Head of caudate nucleus (tissue), 42 donors: ENCODE results near the gene GPR150.

Experiments used
- DNase-seq, 42 donors: peaks; one replicate each; pipeline versions ENCODE4 v3.0.0 to v3.0.0-alpha.2; 2020 to 2021; ENCODE audit warnings: mixed read lengths in 7 of 42
- intact Hi-C: fragments of 100-400 bp; cut with DNase I; formaldehyde crosslinking; loops from one replicate; pipeline ENCODE4 v1.15.0; 2022

GPR150 gene

DNA sequence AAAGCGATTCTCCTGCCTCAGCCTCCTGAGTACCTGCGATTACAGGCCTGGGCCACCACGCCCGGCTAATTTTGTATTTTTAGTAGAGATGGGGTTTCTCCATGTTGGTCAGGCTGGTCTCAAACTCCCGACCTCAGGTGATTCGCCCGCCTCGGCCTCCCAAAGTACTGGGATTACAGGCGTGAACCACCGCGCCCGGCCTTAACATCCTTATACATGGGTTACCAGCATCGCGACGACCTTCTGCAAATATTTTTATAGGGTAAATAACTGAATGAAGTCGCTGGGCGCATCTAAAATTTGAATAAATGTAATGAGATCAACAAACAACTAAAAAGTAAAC, 26.3 kb downstream of the GPR150 start:
- DNase-seq: peak in 8 of 42 donors; percentile 9 to 35 (median 16)
- intact Hi-C loops: loop anchor here (10.0 kb wide), 1 partner anchor 91 kb away; the partner anchor contains the start of genes ARSK and SKIC3

DNA sequence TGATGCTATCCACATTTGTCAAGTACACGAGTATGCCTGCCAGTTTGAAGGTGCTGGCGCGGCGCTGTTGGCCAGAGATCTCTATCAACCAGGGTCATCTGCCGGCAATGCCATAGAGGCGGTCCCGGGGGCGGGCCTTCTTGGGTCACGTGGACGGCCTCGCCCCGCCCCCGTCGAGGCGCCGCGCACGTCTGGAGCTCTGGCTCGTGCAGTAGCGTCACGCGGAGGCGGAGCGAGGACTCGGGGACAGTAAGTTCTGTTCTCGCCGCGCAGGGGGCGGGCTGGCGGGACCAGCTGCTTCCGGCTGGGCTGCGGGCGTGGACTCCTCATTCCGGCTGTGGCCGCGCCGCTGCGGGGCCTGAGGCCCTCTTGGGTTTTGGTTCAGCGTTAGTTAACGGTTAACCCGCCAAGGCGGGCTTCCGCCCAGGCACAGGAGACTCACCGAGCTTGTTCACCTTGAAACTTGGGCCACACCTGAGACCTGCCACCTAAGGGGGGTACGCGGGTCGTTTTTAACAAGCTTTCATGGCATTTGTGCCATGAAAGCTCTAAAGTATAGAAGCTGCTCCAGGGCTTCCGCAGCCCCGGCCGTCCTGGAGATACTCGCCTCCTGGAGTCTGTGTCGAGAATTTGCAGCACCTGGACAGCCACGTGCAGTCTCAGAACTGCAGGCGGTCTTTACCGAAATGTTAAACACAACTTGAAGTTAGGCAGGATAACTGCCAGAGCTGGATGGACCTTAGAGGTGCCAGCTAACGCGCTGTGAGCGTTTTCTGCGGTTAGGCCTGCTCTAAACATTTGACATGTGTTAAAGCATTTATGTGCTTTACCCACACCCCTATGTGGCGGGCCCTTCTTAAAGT, 26.9 kb downstream of the GPR150 start, which contains the start of gene RFESD:
Gene RFESD, plus strand, starts transcription at position 209 of the 863 bp plus-strand sequence. CDS start 5,495 bp downstream, outside the sequence.
- intact Hi-C loops: loop anchor here (10.0 kb wide), 1 partner anchor 92 kb away; the partner anchor contains the start of genes ARSK and SKIC3
- DNase-seq: peak; percentile 93 to 98 (median 96)

DNA sequence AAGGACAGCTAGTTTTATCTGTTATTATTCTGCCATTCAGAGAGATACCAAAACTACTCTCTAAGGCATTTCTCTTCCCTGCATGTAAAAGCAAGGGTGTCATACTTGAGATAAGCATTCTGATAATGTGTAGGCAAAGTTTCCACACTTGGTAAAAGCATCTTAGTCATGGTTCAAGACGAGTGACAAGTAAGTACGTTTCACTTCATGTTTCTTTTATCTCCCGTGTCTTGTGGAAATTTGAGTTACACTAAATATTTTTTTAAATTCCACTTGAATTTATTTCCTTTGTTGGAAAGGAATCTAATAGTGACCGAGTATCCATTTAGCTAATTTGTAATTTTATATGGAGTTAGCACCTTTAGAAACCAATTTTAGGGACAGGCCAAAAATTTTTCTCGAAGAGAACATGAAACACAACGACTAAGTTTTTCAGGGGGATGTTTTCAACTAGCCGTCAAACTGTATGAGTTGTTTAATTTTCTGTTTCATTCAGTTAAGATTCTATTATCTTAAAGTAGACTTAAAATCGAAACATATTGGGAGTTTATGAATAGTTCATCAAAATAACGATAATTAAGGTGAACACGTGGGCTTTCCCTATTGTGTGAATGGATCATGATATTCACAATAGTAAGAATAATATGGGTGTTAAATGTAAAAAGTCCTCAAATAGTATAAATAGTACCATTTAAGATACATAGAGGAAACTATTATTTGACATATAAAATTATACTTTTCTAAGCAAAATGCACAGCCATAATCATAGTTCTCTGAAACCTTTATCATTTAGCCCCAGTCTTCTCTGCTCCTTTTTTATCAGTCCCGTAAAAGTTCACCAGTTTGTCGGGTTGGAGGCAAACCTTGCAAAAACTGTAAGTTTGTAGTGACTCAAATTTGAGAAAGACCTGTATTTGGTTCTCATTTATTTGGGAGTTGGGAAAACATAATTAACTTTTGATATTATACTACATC, 28.3 kb downstream of the GPR150 start:
- intact Hi-C loops: loop anchor here (10.0 kb wide), 1 partner anchor 93 kb away; the partner anchor contains the start of genes ARSK and SKIC3
- DNase-seq: no peak

DNA sequence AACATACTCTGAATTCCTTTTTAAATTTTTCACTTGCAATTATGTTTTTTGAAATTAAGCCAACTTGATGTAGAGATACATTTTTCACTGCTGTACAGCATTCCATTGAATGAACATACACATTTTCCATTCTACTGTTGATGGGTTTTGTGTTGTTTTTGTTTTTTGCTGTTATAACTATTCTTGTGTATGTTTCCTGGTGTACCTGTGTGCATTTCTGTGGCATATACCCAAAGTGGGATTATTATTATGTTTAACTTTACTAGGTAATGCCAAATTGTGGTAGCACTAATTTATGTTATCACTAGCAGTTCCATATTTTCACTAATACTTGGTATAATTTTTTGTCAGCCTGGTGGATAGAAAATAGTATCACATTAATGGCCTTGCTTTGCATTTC, 29.4 kb downstream of the GPR150 start:
- no peak for DNase-seq
- intact Hi-C loops: loop anchor here (10.0 kb wide), 1 partner anchor 94 kb away; the partner anchor contains the start of genes ARSK and SKIC3

DNA sequence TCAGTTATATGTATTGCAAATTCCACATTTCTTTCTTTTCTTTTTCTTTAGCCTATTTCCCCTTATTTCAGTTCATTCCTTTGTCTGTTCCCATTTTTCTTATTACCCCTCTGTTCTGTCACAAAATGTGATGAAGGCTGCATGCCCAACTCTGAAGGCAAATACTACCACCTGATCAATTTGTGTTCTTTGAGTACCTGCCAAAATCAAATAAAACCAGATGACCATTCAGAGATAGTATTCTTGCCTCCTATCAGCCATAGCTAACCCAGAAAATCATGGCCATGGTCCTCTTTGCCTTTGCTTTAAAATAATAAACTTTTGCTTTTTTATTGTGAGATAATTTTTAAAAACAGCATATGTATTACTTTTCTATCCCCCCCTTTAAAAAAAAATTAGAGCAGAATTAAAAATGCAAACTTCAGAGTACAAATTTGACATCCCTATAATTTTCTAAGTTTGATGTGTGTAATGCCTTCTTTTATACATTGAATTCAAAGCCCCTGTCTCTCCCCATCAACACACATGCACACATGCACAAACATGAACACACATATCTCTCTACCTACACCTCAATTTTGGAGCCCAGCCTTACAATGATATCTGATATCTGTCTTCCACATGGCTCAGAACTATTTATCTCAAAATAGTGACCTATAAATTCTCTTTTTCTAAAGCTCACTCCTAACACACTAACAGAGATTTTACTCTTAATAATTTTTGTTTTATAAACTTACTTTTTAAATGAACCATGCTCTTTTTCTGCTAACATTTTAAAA, 30.1 kb downstream of the GPR150 start:
- intact Hi-C loops: loop anchor here (10.0 kb wide), 1 partner anchor 95 kb away; the partner anchor contains the start of genes ARSK and SKIC3

DNA sequence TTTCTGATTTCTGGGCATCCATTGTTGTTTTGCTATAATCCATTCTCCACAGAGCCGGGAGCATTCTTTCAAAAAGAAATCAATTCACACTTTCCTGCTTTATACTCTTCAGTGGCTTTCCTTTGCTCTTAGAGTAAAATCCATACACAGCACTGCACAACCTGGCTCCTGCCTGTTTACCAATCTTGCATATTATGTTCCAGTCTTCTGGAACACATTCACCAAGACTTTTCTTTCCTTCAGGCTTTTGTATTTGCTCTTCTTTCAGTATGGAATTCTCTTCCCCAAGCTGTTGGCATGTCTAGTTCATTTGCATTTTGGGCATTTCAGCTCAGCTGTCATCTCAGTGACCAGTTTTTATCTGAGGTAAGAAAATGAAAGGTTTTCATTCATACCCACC, 33.0 kb downstream of the GPR150 start:
- intact Hi-C loops: no loop called here
- DNase-seq: no peak

More for the DNA sequence above, 30.1 kb downstream of the GPR150 start:
- no peak for DNase-seq

DNA sequence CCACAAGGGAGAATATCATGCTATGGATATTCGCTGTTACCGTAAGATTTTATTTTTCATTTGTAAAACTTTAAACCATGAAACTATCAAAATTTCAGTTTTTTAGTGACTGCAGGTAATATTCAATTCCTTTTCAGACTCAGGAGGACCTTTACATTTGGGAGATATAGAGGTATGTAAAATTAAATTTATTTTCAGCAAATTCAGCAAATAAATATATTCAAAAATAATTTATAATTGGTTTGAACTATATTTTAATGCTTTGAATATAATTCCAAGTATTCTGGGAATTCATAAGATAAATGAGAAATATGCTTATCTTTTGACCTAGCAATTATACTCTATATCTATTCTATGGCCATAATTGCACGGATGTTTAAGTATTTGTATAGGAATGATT, 34.3 kb downstream of the GPR150 start:
- intact Hi-C loops: no loop called here
- no peak for DNase-seq

DNA sequence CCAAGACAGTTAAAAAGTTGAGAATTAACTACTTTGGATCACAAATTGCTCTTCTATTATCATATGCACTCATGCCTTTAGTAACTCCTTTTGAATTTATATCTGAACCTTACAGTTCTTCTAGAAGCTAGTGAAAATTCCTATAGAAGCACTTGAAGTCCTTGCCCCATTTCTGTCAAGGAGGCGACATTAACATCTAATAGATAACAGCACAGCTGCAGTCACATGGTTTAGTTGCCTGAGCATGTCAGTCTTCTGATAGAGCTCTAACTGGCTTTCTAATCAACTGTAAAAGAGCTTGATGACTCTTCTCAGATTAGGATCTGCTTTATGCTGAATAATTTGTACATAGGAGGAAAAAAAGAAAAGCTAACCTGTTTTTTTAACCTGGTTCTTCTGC, 35.7 kb downstream of the GPR150 start:
- peak in 6 of 42 donors; percentile 19 to 51 (median 30) for DNase-seq
- intact Hi-C loops: no loop called here

DNA sequence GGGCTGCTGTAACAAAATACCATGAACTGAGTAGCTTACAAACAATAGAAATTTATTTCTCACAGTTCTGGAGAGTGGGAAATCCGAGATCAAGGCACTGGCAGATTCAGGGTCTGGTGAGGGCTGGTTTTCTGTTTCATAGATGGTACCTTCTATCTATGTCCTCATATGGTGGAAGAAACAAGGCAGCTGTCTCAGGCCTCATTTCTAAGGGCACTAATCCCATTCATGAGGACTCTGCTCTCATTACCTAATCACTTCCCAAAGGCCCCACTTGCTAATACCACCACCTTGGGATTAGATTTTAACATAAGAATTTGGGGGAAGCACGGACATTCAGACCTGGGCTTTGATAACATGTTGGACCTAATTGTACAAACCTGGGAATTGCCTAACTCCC, 40.2 kb downstream of the GPR150 start:
- intact Hi-C loops: no loop called here
- DNase-seq: no peak

DNA sequence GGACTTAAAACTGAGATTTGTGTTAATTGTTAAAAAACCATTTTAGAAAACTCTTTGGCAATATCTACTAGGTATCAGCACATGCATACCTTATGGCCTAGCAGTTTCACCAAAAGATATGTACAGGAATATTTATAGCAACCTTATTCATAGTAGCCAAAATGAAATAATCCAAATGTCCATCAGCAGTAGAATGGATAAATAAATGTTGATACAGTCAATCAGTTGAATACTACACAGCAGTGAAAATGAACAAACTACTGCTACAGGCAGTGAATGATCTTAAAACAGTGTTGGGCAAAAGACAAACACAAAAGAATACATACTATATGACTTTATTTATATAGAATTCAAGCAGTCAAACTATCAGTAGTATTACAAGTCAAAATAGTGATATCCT, 43.1 kb downstream of the GPR150 start:
- intact Hi-C loops: no loop called here
- no peak for DNase-seq

DNA sequence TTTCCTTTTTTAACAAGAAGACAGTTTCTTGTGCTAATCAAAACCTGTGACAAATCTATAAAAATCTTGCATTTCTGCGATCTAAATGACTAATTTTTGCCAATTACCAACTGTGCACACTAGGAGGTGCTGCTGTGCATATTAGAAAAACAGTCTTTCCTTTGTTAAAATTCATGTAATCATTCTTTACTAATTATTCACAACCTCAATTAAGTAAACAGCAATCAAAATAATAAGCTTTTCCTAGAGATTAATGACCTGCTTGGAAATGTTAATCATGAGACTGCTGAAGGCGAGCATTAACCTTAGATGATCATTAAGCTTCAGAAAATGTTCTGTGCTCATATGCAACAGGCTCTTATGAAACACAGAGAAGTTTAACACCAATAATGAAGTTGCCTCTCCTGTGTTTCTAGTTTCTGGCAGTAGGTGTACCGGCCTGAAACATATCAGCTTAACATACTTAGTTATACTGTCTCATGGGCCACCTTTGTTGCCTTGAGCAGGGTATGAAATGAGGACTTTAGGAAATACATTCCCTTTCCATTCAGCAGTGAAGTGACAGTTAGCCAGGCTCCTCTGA, 44.4 kb downstream of the GPR150 start:
- intact Hi-C loops: no loop called here
- DNase-seq: peak in 17 of 42 donors; percentile 11 to 84 (median 50)

DNA sequence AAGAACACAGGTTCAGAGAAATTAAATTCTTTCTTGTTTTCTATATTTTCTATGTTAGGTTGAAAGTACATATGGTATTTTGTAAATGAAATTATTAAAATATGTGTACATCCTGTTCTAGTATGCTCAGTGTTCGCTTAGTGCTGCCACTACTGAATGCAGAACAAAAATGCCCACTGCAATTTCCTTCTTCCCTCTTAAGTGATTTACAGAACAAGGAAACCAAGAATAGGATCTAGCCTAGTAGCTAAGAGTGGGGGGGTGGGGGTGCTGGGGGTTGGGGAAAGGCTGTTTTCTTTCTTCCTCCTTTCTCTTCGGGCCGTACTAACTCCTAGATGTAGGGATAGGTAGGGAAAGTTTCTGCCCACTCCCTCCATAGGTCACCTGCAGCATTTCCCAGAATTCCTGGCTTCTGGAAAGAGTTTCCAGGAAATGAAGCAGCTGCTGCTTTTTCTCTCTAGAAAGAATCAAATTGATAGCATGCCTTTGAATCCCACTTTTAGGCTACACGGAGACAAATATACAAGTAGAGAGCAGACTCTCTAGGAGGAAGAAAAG, 47.3 kb downstream of the GPR150 start:
- intact Hi-C loops: no loop called here
- no peak for DNase-seq

DNA sequence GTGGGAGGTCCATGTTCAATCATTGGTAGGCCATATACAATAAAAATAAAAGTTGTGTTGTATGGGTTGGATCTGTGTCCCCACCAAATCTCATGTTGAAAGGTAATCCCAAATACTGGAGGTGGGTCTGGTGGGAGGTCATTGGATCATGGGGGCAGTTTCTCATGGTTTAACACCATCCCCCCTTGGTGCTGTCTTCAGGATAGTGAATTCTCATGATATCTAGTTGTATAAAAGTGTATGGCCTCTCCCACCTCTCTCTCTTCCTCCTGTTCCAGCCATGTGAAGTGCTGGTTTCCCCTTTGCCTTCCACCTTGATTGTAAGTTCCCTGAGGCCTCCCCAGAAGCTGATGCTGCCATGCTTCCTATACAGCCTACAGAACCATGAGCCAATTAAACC, 47.8 kb downstream of the GPR150 start:
- no peak for DNase-seq
- intact Hi-C loops: no loop called here

DNA sequence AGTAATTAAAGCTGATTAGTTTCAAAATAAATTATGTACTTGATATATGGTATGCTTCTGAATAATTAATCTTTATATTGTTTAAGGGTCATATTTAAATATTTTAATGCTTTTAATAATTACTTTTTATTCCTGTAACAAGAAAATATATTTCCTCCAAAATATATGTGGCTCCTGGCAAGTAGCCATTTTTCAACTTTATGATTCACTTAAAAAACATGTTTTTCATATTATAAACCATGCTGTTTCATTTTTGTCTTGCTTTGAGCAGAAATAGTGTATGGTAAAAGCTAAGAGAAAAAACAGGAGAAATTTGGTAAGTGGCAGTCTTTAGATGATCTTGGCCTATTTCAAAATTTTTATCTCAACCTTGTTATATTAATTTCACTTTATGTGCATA, 48.3 kb downstream of the GPR150 start:
- no peak for DNase-seq
- intact Hi-C loops: no loop called here

DNA sequence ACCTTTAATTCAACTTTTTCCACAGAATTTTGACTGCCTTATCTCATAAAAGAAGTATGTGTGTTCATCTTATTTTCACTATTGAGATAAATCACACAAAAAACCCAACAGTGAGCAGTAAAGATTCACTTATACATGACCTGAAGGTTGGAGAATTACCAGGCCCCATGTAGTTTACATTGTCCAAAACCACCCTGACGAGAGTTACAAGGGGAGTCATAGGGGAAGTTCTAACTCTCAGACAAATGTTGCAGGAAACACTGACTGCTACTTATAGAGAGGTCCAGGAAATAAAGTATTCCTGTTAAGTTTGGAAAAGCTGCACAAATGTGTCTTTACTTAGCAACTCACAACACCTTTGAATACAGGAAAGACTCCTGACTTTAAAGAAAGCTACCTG, 48.8 kb downstream of the GPR150 start:
- intact Hi-C loops: no loop called here
- DNase-seq: no peak

DNA sequence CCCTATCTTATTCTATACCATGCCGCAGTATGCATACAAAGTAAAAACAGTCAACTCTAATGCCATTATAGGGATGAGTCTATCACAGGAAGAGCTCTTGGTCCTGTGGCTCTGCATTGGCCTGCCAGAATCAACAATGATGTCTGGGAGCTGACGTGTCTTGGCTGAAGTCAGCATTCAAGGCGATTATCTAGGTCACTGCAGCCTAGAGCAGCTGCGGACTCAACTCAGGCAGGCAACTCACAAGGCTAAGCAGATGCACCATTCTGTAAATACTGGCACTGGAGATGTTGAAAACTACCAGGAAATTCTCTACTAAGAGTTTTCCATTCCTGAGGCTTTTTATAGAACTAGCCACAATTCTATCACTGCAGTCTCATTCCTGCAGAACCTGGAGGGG, 49.7 kb downstream of the GPR150 start:
- intact Hi-C loops: no loop called here
- peak in 33 of 42 donors; percentile 11 to 70 (median 36) for DNase-seq

DNA sequence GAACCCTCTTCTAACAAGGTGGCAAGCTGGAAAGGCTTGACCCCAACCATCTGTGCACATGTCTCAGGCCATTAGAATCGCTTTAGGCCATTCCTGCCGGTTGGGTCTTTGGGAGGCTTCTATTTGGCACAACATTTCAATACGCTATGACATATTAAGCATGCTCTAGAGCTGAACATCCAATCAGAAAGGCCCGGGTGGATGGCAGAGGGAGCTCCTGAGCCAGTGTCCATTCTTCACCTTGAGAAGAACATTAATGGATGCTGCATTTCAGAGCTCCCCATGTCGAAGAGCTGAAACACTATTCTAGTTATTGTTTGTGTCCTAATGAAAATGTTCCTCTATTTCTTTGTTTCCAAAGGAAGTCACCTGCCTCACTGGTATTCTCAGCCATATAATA, 50.1 kb downstream of the GPR150 start:
- DNase-seq: no peak
- intact Hi-C loops: no loop called here

DNA sequence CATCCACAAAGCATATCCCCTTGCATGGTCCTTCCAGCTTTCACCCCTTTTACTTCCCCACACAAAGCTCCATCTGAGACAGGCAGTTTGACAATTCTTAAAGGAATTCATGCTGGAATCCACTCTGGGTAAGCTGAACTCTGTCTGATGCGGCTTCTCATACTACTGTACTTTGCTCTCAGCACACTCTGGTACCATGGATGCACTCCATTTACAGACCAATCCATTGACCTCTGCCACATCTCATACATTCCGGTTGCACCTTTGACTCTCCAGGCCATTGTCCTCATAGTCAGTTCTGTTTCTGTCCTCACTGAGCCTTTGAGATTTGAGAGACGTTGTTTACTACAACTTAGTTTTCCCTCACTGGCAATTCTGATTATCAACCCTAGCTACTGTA, 50.7 kb downstream of the GPR150 start:
- DNase-seq: no peak
- intact Hi-C loops: no loop called here
